ENCODE results near the gene CFAP97D2. TPM values are rescaled to one million over a fixed set of nuclear protein-coding genes. Genes with fewer than 3 reads are reported as not detected.
"Not testable (repeated sequence)": the region's sequence is repeated elsewhere in the genome, so short reads cannot be mapped to it uniquely, and the experiment has no call there.

The CFAP97D2 gene
- total RNA-seq, 4 donors from 2014 or later: not detected

GRCh38 chr13:114196629-114197028 is 17.6 kb downstream of the CFAP97D2 start:
- no peaks in the 10 kb centered on the region for H3K36me3 ChIP-seq
- H3K27me3 ChIP-seq: peaks cover 0 to 13% of the 10 kb centered on the region in 2 donors
- no peak overlapping the region for H3K4me3 ChIP-seq
- H3K9me3 ChIP-seq: peaks cover 0 to 9% (median 1%) of the 10 kb centered on the region in 4 donors
- TF ChIP-seq CTCF (IDR thresholded peaks at IDR 0.05) (no peak), EP300 (IDR thresholded peaks at IDR 0.05) (no peak), POLR2A (IDR thresholded peaks at IDR 0.05) (no peak)
- H3K4me1 ChIP-seq: no peaks in the 10 kb centered on the region
- 74 to 84% methylated on average over 5 of the region's 5 CpGs for WGBS, 2 donors
- no peak for DNase-seq (ENCODE audit: low spot score in 2 of 2)
- H3K27ac ChIP-seq: no peak overlapping the region

GRCh38 chr13:114198556-114198955 is 19.5 kb downstream of the CFAP97D2 start:
- Histone ChIP-seq H3K27me3 (peaks cover 0 to 13% of the 10 kb centered on the region in 2 donors), H3K36me3 (no peaks in the 10 kb centered on the region), H3K9me3 (peaks cover 0 to 1% (median 0%) of the 10 kb centered on the region in 4 donors), H3K4me3 (no peak overlapping the region), H3K27ac (no peak overlapping the region), H3K4me1 (no peaks in the 10 kb centered on the region)
- TF ChIP-seq CTCF (IDR thresholded peaks at IDR 0.05) (no peak), POLR2A (IDR thresholded peaks at IDR 0.05) (no peak), EP300 (IDR thresholded peaks at IDR 0.05) (no peak)
- DNase-seq (ENCODE audit: low spot score in 2 of 2): no peak
- WGBS, 2 donors: 88 to 96% methylated on average over 27 to 42 of the region's 47 CpGs

- not testable (repeated sequence) for H3K9me3 ChIP-seq; H3K4me1 ChIP-seq; DNase-seq (ENCODE audit: low spot score in 2 of 2); H3K27ac ChIP-seq; H3K4me3 ChIP-seq; H3K36me3 ChIP-seq
- WGBS, 2 donors: 38 to 40% methylated on average over 34 to 35 of the region's 75 CpGs
- H3K27me3 ChIP-seq: peaks cover 0 to 13% of the 10 kb centered on the region in 2 donors
Measured at GRCh38 chr13:114199526-114199925, 20.5 kb downstream of the CFAP97D2 start.

GRCh38 chr13:114199954-114200353 is 20.9 kb downstream of the CFAP97D2 start:
- Histone ChIP-seq H3K4me3 (no peak overlapping the region), H3K4me1 (no peaks in the 10 kb centered on the region), H3K27ac (no peak overlapping the region), H3K9me3 (no peaks in the 10 kb centered on the region), H3K27me3 (peaks cover 0 to 13% of the 10 kb centered on the region in 2 donors), H3K36me3 (no peaks in the 10 kb centered on the region)
- WGBS, 2 donors: 55 to 57% methylated on average over 16 to 42 of the region's 42 CpGs
- no peak for DNase-seq (ENCODE audit: low spot score in 2 of 2)
- TF ChIP-seq CTCF (IDR thresholded peaks at IDR 0.05) (no peak), EP300 (IDR thresholded peaks at IDR 0.05) (no peak), POLR2A (IDR thresholded peaks at IDR 0.05) (no peak)

- Histone ChIP-seq H3K27ac (no peak overlapping the region), H3K4me1 (no peaks in the 10 kb centered on the region), H3K27me3 (peaks cover 0 to 13% of the 10 kb centered on the region in 2 donors), H3K36me3 (no peaks in the 10 kb centered on the region), H3K4me3 (no peak overlapping the region), H3K9me3 (no peaks in the 10 kb centered on the region)
- no peak for DNase-seq (ENCODE audit: low spot score in 2 of 2)
- TF ChIP-seq POLR2A (IDR thresholded peaks at IDR 0.05): no peak
- TF ChIP-seq EP300 (IDR thresholded peaks at IDR 0.05): no peak
- no peak for TF ChIP-seq CTCF (IDR thresholded peaks at IDR 0.05)
- 39 to 47% methylated on average over 13 to 18 of the region's 18 CpGs for whole genome bisulfite sequencing, 2 donors
Measured at GRCh38 chr13:114200399-114200911, 21.4 kb downstream of the CFAP97D2 start.

GRCh38 chr13:114202581-114202980 is 23.5 kb downstream of the CFAP97D2 start:
- 73 to 78% methylated on average over 6 of the region's 6 CpGs for WGBS, 2 donors
- H3K4me3 ChIP-seq: no peak overlapping the region
- peaks cover 0 to 5% (median 0%) of the 10 kb centered on the region in 4 donors for H3K9me3 ChIP-seq
- peaks cover 0 to 13% of the 10 kb centered on the region in 2 donors for H3K27me3 ChIP-seq
- H3K36me3 ChIP-seq: no peaks in the 10 kb centered on the region
- no peaks in the 10 kb centered on the region for H3K4me1 ChIP-seq
- no peak for DNase-seq (ENCODE audit: low spot score in 2 of 2)
- TF ChIP-seq CTCF (IDR thresholded peaks at IDR 0.05): no peak
- no peak overlapping the region for H3K27ac ChIP-seq
